Astrocyte of the cerebellum (primary cell): ENCODE results near the gene GAP43.

Source experiments
- DNase-seq: peaks from one replicate; pipeline ENCODE4 v3.0.0-alpha.2; 2011; ENCODE audit warnings: low read depth
- H3K4me3 ChIP-seq: 2 replicates; pipeline ENCODE4 v1.5.1; 2011; ENCODE audit warnings: mild to moderate bottlenecking, low read depth, low read length, moderate library complexity
- CTCF ChIP-seq: IDR thresholded peaks from 2 replicates; pipeline ENCODE4 v1.5.1; 2012; ENCODE audit warnings: low read length, low read depth, moderate library complexity, mild to moderate bottlenecking; ENCODE audit errors: missing control alignments
- in situ Hi-C: cut with HindIII; loops from 2 replicates; pipeline ENCODE4 v1.10.0; 2017; ENCODE audit warnings: low sequenced_read_pairs

GAP43 gene

GRCh38 chr3:115588201-115589115 lies 34.9 kb upstream of the GAP43 start:
- no peak overlapping the region for H3K4me3 ChIP-seq
- no peak for DNase-seq
- no peak for TF ChIP-seq CTCF
- in situ Hi-C loops: no loop called here

DNA sequence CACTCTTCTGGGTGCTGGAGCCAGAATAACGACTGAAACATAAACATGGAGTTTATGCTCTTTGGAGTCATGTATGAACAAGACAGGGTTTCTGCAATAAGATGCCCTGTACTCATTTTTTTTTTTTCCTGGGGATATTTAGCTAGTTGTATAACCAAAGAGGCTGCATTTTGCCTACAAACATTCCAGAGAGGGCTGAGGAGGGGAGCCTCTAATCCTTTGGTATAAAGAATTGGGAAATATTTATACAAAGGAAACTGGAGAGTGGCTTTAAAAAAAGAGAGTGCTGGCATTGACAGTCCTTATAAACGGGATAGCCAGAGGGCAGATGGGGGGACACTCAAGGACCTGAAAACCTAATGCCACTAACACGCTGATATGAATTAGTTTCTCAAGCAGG lies 32.4 kb upstream of the GAP43 start:
- in situ Hi-C loops: no loop called here
- no peak for TF ChIP-seq CTCF
- no peak overlapping the region for H3K4me3 ChIP-seq
- no peak for DNase-seq

DNA sequence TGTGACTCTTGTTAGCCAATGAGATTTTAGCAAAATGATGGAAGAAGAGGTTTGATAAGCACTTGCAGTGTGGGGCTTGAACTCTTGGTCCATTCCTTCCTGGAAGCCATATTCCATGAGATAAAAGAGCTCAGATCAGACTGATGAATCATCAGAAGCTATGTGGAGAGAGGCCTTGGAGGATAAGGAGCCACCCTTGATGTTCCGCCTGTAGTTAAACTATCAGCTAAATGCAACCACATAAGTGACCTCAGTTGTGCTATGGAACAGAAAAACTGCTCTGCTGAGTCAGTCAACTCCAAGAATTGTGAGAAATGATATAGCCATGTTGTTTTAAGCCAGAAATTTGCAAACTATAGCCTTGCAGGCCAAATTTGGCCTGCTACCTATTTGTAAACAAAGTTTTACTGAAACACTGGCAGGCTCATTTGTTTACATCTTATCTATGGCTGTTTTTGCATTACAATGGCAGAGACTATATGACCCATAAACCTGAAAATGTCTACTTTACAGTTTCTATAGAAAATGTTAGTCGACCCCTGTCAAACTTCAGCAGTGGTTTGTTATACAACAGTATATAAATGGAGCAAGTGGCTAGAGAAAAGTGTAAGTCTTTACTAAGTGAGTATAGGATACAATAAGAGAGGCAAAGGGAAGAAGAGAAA lies 27.6 kb upstream of the GAP43 start:
- no peak for TF ChIP-seq CTCF
- no peak for DNase-seq
- H3K4me3 ChIP-seq: no peak overlapping the region
- in situ Hi-C loops: no loop called here

- no peak for DNase-seq
- in situ Hi-C loops: no loop called here
- no peak overlapping the region for H3K4me3 ChIP-seq
- TF ChIP-seq CTCF: no peak
Observed at GRCh38 chr3:115598216-115598615, 25.1 kb upstream of the GAP43 start.

- in situ Hi-C loops: no loop called here
- H3K4me3 ChIP-seq: no peak overlapping the region
- no peak for DNase-seq
- no peak for TF ChIP-seq CTCF
Observed at GRCh38 chr3:115602194-115602593, 21.1 kb upstream of the GAP43 start.

DNA sequence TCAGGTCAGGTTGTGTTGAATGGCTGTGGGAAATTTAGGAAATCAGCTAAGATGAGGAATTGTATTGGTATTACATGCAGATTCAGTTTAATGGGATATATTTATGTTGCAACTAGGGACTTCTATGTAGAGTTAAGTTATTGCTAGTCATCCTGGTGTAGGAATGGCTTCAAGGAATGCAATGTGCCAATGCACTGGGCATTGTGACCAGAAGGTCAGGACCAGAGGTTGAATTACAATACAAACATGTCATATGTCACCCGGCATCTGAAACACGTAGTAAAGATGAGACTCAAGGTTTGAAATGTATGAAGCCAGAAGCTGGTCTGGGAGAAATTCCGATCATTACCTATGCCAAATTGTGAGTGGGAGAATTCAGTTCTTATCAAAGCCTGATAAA lies 11.7 kb upstream of the GAP43 start:
- H3K4me3 ChIP-seq: no peak overlapping the region
- TF ChIP-seq CTCF: no peak
- in situ Hi-C loops: no loop called here
- DNase-seq: no peak
